MM.1S (cell line): ENCODE data around the gene MADD.

Source experiments
- EZH2 ChIP-seq: fragments of 300-600 bp; sonication (generic); optimal IDR thresholded peaks from 2 replicates; pipeline ENCODE3; 2017; ENCODE audit warnings: low read depth, mild to moderate bottlenecking, antibody characterized with exemption, low read length, mixed read lengths
- EZH2phosphoT487 ChIP-seq: fragments of 300-600 bp; sonication (generic); IDR thresholded peaks from 2 replicates; pipeline ENCODE4 v1.6.1; 2018; ENCODE audit warnings: antibody characterized with exemption, low read length
- TF ChIP-seq, protein P1 (sequence below): fragments of 300-600 bp; sonication (generic); IDR thresholded peaks from 2 replicates; pipeline ENCODE4 v1.5.1; 2016; ENCODE audit warnings: antibody characterized with exemption, low read length, mixed read lengths

DNA sequence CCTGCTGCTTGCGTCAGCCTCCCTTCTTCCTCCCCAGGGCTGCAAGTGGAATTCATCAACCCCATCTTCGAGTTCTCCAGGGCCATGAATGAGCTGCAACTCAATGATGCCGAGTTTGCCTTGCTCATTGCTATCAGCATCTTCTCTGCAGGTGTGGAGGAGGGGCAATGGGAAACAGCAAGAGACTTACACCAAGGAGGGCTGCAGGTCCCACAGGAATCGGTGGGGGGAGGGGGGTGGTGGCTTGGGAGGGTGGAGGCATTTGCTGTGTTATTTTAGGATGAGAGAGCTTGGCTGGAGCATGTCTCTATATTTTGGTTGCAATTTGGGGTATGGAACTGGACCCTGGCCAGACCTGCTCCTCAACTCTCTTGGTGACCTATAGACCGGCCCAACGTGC lies 2.1 kb upstream of the MADD start:
- TF ChIP-seq EZH2phosphoT487: no peak
- TF ChIP-seq EZH2: no peak
- TF ChIP-seq, protein P1, sequence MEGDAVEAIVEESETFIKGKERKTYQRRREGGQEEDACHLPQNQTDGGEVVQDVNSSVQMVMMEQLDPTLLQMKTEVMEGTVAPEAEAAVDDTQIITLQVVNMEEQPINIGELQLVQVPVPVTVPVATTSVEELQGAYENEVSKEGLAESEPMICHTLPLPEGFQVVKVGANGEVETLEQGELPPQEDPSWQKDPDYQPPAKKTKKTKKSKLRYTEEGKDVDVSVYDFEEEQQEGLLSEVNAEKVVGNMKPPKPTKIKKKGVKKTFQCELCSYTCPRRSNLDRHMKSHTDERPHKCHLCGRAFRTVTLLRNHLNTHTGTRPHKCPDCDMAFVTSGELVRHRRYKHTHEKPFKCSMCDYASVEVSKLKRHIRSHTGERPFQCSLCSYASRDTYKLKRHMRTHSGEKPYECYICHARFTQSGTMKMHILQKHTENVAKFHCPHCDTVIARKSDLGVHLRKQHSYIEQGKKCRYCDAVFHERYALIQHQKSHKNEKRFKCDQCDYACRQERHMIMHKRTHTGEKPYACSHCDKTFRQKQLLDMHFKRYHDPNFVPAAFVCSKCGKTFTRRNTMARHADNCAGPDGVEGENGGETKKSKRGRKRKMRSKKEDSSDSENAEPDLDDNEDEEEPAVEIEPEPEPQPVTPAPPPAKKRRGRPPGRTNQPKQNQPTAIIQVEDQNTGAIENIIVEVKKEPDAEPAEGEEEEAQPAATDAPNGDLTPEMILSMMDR: no peak
